ENCODE measurements around the gene CPSF2.

DNA sequence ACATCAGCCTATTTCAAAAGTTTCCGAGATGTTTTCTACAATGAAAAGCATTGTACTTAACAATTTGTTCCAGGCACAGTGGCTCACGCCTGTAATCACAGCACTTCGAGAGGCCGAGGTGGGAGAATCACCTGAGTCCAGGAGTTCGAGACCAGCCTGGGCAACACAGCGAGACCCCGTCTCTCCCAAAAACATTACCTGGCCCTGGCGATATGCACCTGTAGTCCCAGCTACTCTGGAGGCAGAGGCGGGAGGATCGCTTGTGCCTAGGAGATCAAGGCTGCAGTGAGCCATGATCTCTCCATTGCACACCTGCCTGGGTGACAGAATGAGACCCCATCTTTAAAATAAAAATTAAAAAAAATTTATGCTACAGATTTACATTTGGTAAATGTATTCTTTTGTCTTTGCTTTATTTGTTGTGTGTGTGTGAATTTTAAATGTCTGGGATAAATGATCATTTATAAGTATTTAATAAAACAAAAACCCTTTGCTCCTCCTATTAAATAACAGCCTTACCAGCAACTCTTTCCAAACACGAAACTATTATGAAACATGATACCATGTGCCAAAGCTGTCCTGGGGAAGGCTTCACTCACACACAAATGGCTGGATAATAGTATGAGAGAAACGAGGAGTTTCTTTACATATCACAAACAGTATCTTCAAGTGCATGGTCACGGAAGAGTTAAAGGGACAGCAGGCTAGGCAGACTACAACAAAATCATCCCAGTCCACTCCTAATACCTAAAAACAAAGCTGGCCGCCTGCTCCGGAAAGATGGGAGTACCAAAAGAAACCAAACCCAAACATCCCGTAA lies 16.5 kb upstream of the CPSF2 start:
- TF ChIP-seq YY1 (IDR thresholded peaks at IDR 0.05; ENCODE audit: insufficient read depth, insufficient read length) (no peak), ZNF274 (IDR thresholded peaks at IDR 0.05; ENCODE audit: low read depth, low read length) (no peak)
